ENCODE data around the gene C16orf87. TPM values are rescaled to one million over a fixed set of nuclear protein-coding genes. Genes with fewer than 3 reads are reported as not detected.

Gene C16orf87
- total RNA-seq, 2 experiments from 2014 or later: 10.3 to 11.2 TPM

DNA sequence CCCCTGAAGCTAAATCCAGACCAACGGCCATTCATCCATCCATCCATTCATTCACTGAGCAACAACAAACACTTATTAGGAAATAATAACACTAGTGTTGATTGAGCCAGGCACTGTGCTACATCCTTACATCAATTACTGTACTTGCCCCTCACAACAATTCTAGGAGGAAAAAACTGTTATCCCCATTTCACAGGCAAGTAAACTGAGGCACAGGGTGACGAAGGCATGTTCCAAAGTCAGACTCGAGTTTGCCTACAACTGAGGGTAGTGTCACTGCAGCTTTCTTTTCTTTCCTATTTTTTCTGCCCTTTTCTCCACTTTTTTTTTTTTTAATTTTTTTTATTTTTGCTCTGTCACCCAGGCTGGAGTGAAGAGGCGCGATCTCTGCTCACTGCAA lies 71.7 kb downstream of the C16orf87 start:
- DNase-seq: no peak
- no peaks in the 10 kb centered on the region for H3K4me1 Mint-ChIP-seq
- no peak overlapping the region for H3K27ac Mint-ChIP-seq
- no peaks in the 10 kb centered on the region for H3K27me3 Mint-ChIP-seq
- CTCF ChIA-PET: no interaction called here
- POLR2A ChIA-PET: no interaction called here
- H3K4me3 Mint-ChIP-seq: no peak overlapping the region
- H3K36me3 Mint-ChIP-seq (ENCODE audit: low read depth): no peaks in the 10 kb centered on the region
- H3K9me3 Mint-ChIP-seq: no peaks in the 10 kb centered on the region

DNA sequence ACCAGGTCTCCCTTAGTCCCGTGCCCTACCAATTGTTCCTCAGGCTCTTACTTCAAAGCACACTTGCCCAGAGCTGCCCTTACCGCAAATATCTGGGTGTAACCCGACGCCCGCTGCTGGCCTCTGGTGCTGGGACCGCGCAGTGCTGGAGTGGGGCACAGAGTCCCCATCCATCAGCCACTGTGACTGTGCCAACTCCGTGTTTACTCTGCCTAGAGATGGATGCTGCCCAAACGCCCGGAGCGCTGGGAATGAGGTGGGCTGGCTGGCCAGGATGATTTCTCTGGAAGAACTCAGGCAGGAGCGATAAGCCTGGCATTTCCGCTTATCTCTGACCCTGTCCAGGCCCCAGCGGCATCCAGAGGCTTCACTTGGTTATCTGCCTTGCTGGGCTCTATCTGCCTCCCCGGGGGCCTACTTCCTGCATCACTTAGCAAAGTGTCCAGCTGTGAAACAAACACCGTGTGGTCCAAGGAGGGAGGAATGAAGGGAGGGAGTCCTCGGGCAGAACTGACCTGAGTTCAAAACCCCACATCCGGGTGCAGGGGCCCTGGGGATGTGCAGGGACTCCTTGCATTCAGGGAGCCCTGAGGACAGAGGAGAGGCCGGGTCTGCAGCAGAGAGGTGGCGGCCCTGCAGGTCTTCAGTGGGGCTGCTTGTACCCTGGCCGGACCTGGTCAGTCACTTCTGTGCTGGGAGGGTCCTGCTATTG lies 73.5 kb downstream of the C16orf87 start:
- H3K36me3 Mint-ChIP-seq (ENCODE audit: low read depth): no peaks in the 10 kb centered on the region
- no peaks in the 10 kb centered on the region for H3K9me3 Mint-ChIP-seq
- DNase-seq: no peak
- CTCF ChIA-PET: interaction anchor here (0.9 kb wide), 1 partner anchor 15 kb away, joined by 4 read pairs; no protein-coding TSS in a partner anchor
- no peak overlapping the region for H3K27ac Mint-ChIP-seq
- no peak overlapping the region for H3K4me3 Mint-ChIP-seq
- peaks cover 2% of the 10 kb centered on the region for H3K4me1 Mint-ChIP-seq
- H3K27me3 Mint-ChIP-seq: no peaks in the 10 kb centered on the region
- POLR2A ChIA-PET: no interaction called here

DNA sequence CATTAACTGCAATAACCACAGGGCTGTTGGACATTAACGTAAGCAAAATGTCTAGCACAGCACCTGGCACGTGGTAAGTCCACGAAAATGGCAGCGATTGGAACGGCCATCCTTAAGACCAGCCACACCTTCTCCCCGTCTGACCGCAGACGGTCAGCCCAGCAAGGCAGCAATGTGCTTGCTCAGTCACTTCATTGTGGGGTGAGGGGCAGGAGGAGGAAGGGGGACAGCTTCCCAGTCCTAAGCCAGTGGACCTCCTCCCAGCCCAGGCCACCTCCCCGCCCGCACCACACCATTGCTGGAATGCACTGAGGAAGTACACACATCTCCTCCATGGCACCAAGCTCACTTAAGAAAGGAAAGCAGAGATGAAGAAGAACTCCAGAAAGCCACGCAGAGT lies 74.2 kb downstream of the C16orf87 start:
- Mint-ChIP-seq H3K9me3 (no peaks in the 10 kb centered on the region), H3K4me3 (no peak overlapping the region), H3K36me3 (ENCODE audit: low read depth) (no peaks in the 10 kb centered on the region), H3K27ac (no peak overlapping the region), H3K27me3 (no peaks in the 10 kb centered on the region), H3K4me1 (peaks cover 2% of the 10 kb centered on the region)
- ChIA-PET POLR2A (no interaction called here), CTCF (interaction anchor here (0.9 kb wide), 1 partner anchor 15 kb away, joined by 4 read pairs; no protein-coding TSS in a partner anchor)
- DNase-seq: no peak

- peaks cover 2% of the 10 kb centered on the region for H3K4me1 Mint-ChIP-seq
- H3K36me3 Mint-ChIP-seq (ENCODE audit: low read depth): no peaks in the 10 kb centered on the region
- H3K27ac Mint-ChIP-seq: no peak overlapping the region
- POLR2A ChIA-PET: no interaction called here
- no peaks in the 10 kb centered on the region for H3K27me3 Mint-ChIP-seq
- no peak overlapping the region for H3K4me3 Mint-ChIP-seq
- DNase-seq: no peak
- no peaks in the 10 kb centered on the region for H3K9me3 Mint-ChIP-seq
- CTCF ChIA-PET: interaction anchor here (1.4 kb wide), 1 partner anchor 17 kb away, joined by 3 read pairs; no protein-coding TSS in a partner anchor
These were observed 78.0 kb downstream of the C16orf87 start for GRCh38 chr16:46753015-46753414.

DNA sequence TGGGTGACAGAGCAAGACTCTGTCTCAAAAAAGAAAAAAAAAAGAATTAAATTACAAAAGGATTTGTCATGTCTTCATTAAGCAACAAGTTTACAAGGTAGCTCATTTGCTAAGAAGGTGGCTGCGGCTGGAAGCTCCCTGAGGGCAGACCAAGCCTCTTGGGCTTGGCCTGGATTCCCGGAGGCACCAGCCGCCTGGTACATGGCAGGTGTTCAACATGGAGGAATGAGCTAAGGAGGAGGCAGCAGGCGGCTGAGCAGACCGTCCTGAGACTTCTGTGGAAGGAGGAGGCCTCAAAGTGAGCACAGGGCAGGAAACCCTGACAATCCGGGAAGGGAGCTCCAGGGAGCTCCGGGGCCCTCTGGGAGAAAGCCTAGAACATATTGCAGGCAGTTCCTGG lies 79.6 kb downstream of the C16orf87 start:
- H3K4me1 Mint-ChIP-seq: peaks cover 2% of the 10 kb centered on the region
- ChIA-PET CTCF (no interaction called here), POLR2A (interaction anchor here (0.5 kb wide), 1 partner anchor 55 kb away, joined by 4 read pairs; no protein-coding TSS in a partner anchor)
- H3K9me3 Mint-ChIP-seq: no peaks in the 10 kb centered on the region
- no peak overlapping the region for H3K4me3 Mint-ChIP-seq
- no peak overlapping the region for H3K27ac Mint-ChIP-seq
- no peaks in the 10 kb centered on the region for H3K36me3 Mint-ChIP-seq (ENCODE audit: low read depth)
- DNase-seq: no peak
- no peaks in the 10 kb centered on the region for H3K27me3 Mint-ChIP-seq

- CTCF ChIA-PET: interaction anchor here (1.1 kb wide), 1 partner anchor 29 kb away, joined by 4 read pairs; no protein-coding TSS in a partner anchor
- Mint-ChIP-seq H3K9me3 (no peaks in the 10 kb centered on the region), H3K27ac (no peak overlapping the region), H3K27me3 (no peaks in the 10 kb centered on the region), H3K36me3 (ENCODE audit: low read depth) (no peaks in the 10 kb centered on the region), H3K4me3 (no peak overlapping the region), H3K4me1 (peaks cover 2% of the 10 kb centered on the region)
- POLR2A ChIA-PET: no interaction called here
- no peak for DNase-seq
These were observed 81.9 kb downstream of the C16orf87 start for GRCh38 chr16:46748775-46749705.

GRCh38 chr16:46747777-46748651 lies 83.0 kb downstream of the C16orf87 start, which contains the start of gene MYLK3:
Gene MYLK3, minus strand, starts transcription at chr16:46748344. Its CDS starts 151 bp downstream, at chr16:46748193.
- CTCF ChIA-PET: no interaction called here
- POLR2A ChIA-PET: no interaction called here
- no peaks in the 10 kb centered on the region for H3K27me3 Mint-ChIP-seq
- no peak for DNase-seq
- H3K27ac Mint-ChIP-seq: no peak within 1 kb of the TSS
- H3K9me3 Mint-ChIP-seq: no peaks in the 10 kb centered on the region
- H3K4me3 Mint-ChIP-seq: no peak within 1 kb of the TSS
- no peaks in the 10 kb centered on the region for H3K36me3 Mint-ChIP-seq (ENCODE audit: low read depth)
- H3K4me1 Mint-ChIP-seq: peaks cover 6% of the 10 kb centered on the region

DNA sequence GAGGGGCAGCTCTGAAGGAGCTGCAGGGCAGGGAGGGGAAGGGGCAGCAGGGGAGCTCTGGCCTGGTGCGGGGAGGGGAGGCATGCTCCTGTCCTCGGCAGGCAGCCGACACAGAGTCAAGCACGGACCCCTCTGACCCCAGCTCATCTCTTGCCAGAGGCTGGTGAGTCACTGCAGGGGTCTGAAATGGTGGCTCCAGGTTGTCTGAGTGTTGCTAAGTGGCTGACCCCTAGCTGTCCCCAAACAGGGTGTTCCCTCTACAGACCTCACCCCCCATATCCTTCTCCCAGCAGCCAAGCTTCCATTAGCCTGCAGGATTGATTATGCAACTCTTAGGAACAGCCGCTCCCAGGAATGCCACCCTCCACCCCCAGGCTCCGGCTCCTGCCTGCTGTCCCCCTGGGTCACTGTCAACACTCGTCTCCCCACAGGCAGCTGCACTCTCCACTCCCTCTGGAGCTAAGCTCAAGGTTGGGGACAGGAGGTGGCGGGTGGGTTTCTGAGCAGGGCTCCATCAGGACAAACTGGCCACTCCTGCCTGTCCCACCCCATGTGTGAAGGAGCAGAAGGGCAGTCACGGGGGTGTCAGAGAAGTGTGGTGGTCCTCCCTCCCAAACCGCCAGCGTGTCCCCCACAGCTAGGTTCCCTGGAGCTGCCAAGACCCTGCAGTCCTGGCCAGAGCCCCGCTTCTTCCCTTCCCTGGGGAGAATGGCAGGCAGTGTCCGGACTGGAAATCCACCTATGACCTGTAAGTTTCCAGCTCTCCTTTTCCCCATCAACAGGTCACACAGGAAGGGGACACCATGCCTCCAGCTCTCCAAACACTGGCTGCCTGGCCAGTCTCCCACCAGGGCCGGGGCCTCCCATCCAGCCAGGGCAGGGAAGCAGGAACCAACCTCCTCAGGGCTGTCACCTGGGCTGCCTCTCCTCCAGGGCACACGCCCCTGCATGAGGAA lies 83.9 kb downstream of the C16orf87 start:
- Mint-ChIP-seq H3K36me3 (ENCODE audit: low read depth) (no peaks in the 10 kb centered on the region), H3K4me3 (no peak overlapping the region), H3K9me3 (no peaks in the 10 kb centered on the region), H3K27me3 (no peaks in the 10 kb centered on the region), H3K4me1 (peaks cover 7% of the 10 kb centered on the region), H3K27ac (no peak overlapping the region)
- ChIA-PET POLR2A (no interaction called here), CTCF (interaction anchor here (0.8 kb wide), 1 partner anchor 13 kb away, joined by 3 read pairs; no protein-coding TSS in a partner anchor)
- DNase-seq: no peak

Other genes with a start within 250 kb of the C16orf87 start
- gene SHCBP1, start 209.8 kb downstream of the C16orf87 start, total RNA-seq: 10 to 100 TPM; 42.0 to 51.6 TPM
- 10 to 100 TPM; 71.7 to 75.0 TPM for gene VPS35, start 142.0 kb downstream of the C16orf87 start, total RNA-seq
- 10 to 100 TPM; 29.2 to 37.5 TPM for gene ORC6, start 141.5 kb downstream of the C16orf87 start, total RNA-seq
- gene MYLK3, start 82.8 kb downstream of the C16orf87 start, total RNA-seq: under 1 TPM; 0.02 to 0.50 TPM
- 1 to 10 TPM; 3.9 to 4.0 TPM for gene GPT2, start 53.2 kb upstream of the C16orf87 start, total RNA-seq
- gene DNAJA2, start 142.5 kb upstream of the C16orf87 start, total RNA-seq: 10 to 100 TPM; 52.8 to 54.5 TPM